WTC11 (cell line): ENCODE measurements around the gene MATR3. TPM values are rescaled to one million over a fixed set of nuclear protein-coding genes. Genes with fewer than 3 reads are reported as not detected.

Experiments
- ATAC-seq: fragments of 200-7000 bp; cut with Tn5 transposase; 2 replicates; pipeline ENCODE4 v1.10.0; 2021; ENCODE audit warnings: mild to moderate bottlenecking, moderate library complexity
- CTCF ChIA-PET: fragments of 300-600 bp; sonication (Branson Sonifier 250); formaldehyde crosslinking; loops from one replicate; lab custom pipeline; 2021; ENCODE audit warnings: antibody characterized with exemption; lab: Charles Lee
- POLR2A ChIA-PET: fragments of 350-600 bp; sonication (Branson Sonifier 250); formaldehyde crosslinking; loops from one replicate; lab custom pipeline; 2021; ENCODE audit warnings: antibody characterized with exemption; lab: Charles Lee
- DNase-seq: peaks from one replicate; pipeline ENCODE4 v3.0.0; 2021; ENCODE audit warnings: low spot score
- H3K27ac Mint-ChIP-seq: 2 replicates; pipeline ENCODE4 v1.8.0; 2021; ENCODE audit warnings: mixed read lengths
- H3K27me3 Mint-ChIP-seq: 2 replicates; pipeline ENCODE4 v1.8.0; 2021; ENCODE audit warnings: low read depth, mild to moderate bottlenecking, moderate library complexity, mixed read lengths
- H3K36me3 Mint-ChIP-seq: 2 replicates; pipeline ENCODE4 v1.8.0; 2021; ENCODE audit warnings: mixed read lengths
- H3K4me1 Mint-ChIP-seq: 2 replicates; pipeline ENCODE4 v1.8.0; 2022; ENCODE audit warnings: mixed read lengths
- H3K4me3 Mint-ChIP-seq: 2 replicates; pipeline ENCODE4 v1.8.0; 2021; ENCODE audit warnings: mild to moderate bottlenecking, moderate library complexity, mixed read lengths
- H3K9me3 Mint-ChIP-seq: 2 replicates; pipeline ENCODE4 v1.8.0; 2021; ENCODE audit warnings: mixed read lengths
- AR ChIP-seq: fragments of 250-450 bp; sonication (Bioruptor Pico); IDR thresholded peaks from 2 replicates; pipeline ENCODE4 v1.9.0; 2021; ENCODE audit warnings: mild to moderate bottlenecking
- ATF6 ChIP-seq: sonication (generic); formaldehyde crosslinking; IDR thresholded peaks from 2 replicates; pipeline ENCODE4 v1.8.1; 2023; ENCODE audit warnings: mild to moderate bottlenecking, missing genetic modification reagents
- CREB1 ChIP-seq: sonication (generic); formaldehyde crosslinking; IDR thresholded peaks from 2 replicates; pipeline ENCODE4 v1.8.0; 2023; ENCODE audit warnings: mild to moderate bottlenecking, missing genetic modification reagents
- EMX1 ChIP-seq: fragments of 250-450 bp; sonication (Bioruptor Pico); IDR thresholded peaks from 2 replicates; pipeline ENCODE4 v1.8.0; 2021; ENCODE audit warnings: mild to moderate bottlenecking
- ESRRA ChIP-seq: sonication (generic); formaldehyde crosslinking; IDR thresholded peaks from 2 replicates; pipeline ENCODE4 v1.8.1; 2022; ENCODE audit warnings: mild to moderate bottlenecking, missing genetic modification reagents, borderline replicate concordance
- FOXK1 ChIP-seq: sonication (generic); formaldehyde crosslinking; IDR thresholded peaks from 2 replicates; pipeline ENCODE4 v1.8.0; 2022; ENCODE audit warnings: mild to moderate bottlenecking, moderate library complexity, missing genetic modification reagents
- MLX ChIP-seq: sonication (generic); formaldehyde crosslinking; IDR thresholded peaks from 2 replicates; pipeline ENCODE4 v1.8.1; 2023; ENCODE audit warnings: mild to moderate bottlenecking, missing genetic modification reagents, moderate library complexity
- NFATC4 ChIP-seq: fragments of 250-450 bp; sonication (Bioruptor Pico); IDR thresholded peaks from 2 replicates; pipeline ENCODE4 v1.9.0; 2021; ENCODE audit warnings: mild to moderate bottlenecking
- NFYB ChIP-seq: sonication (generic); formaldehyde crosslinking; conservative IDR thresholded peaks from 2 replicates; pipeline ENCODE4 v1.8.0; 2022; ENCODE audit warnings: low read depth, missing genetic modification reagents
- NR1H2 ChIP-seq: sonication (generic); formaldehyde crosslinking; IDR thresholded peaks from 2 replicates; pipeline ENCODE4 v1.9.0; 2021; ENCODE audit warnings: mild to moderate bottlenecking, moderate library complexity, missing genetic modification reagents
- NR3C1 ChIP-seq: sonication (generic); formaldehyde crosslinking; conservative IDR thresholded peaks from 2 replicates; pipeline ENCODE4 v1.8.1; 2023; ENCODE audit warnings: low read depth, mild to moderate bottlenecking, missing genetic modification reagents
- OVOL2 ChIP-seq: fragments of 250-450 bp; sonication (Bioruptor Pico); IDR thresholded peaks from 2 replicates; pipeline ENCODE4 v1.9.0; 2021; ENCODE audit warnings: mild to moderate bottlenecking, borderline replicate concordance
- SMAD3 ChIP-seq: sonication (generic); formaldehyde crosslinking; IDR thresholded peaks from 2 replicates; pipeline ENCODE4 v1.8.0; 2022; ENCODE audit warnings: missing genetic modification reagents, mild to moderate bottlenecking, borderline replicate concordance
- USF1 ChIP-seq: sonication (generic); formaldehyde crosslinking; IDR thresholded peaks from 2 replicates; pipeline ENCODE4 v1.8.0; 2022; ENCODE audit warnings: mild to moderate bottlenecking, missing genetic modification reagents
- ZMAT4 ChIP-seq: fragments of 250-450 bp; sonication (Bioruptor Pico); IDR thresholded peaks from 2 replicates; pipeline ENCODE4 v1.9.0; 2021; ENCODE audit warnings: mild to moderate bottlenecking
- ZNF121 ChIP-seq: sonication (generic); formaldehyde crosslinking; IDR thresholded peaks from 2 replicates; pipeline ENCODE4 v1.8.0; 2023; ENCODE audit warnings: missing genetic modification reagents
- ZNF138 ChIP-seq: sonication (generic); formaldehyde crosslinking; conservative IDR thresholded peaks from 2 replicates; pipeline ENCODE4 v1.8.1; 2022; ENCODE audit warnings: mild to moderate bottlenecking, moderate library complexity, missing genetic modification reagents
- ZNF317 ChIP-seq: sonication (generic); formaldehyde crosslinking; IDR thresholded peaks from 2 replicates; pipeline ENCODE4 v1.8.1; 2023; ENCODE audit warnings: low read depth, mild to moderate bottlenecking, moderate library complexity, missing genetic modification reagents, borderline replicate concordance
- total RNA-seq: library from RNA; stranded (reverse); gene quantifications from 3 replicates; pipeline ENCODE4 v1.2.3, GENCODE V29; 2021
- TF ChIP-seq, protein P1 (sequence below): sonication (generic); formaldehyde crosslinking; IDR thresholded peaks from 2 replicates; pipeline ENCODE4 v1.8.1; 2023; ENCODE audit warnings: mild to moderate bottlenecking, missing genetic modification reagents, moderate library complexity
- TF ChIP-seq, protein P2 (sequence below): sonication (generic); formaldehyde crosslinking; IDR thresholded peaks from 2 replicates; pipeline ENCODE4 v1.8.0; 2022; ENCODE audit warnings: mild to moderate bottlenecking, missing genetic modification reagents
- TF ChIP-seq, protein P3 (sequence below): sonication (generic); formaldehyde crosslinking; IDR thresholded peaks from 2 replicates; pipeline ENCODE4 v1.8.1; 2022; ENCODE audit warnings: low read depth, missing genetic modification reagents, borderline replicate concordance
- TF ChIP-seq, protein P4 (sequence below): sonication (generic); formaldehyde crosslinking; IDR thresholded peaks from 2 replicates; pipeline ENCODE4 v1.8.0; 2023; ENCODE audit warnings: missing genetic modification reagents
- TF ChIP-seq, protein P5 (sequence below): sonication (generic); formaldehyde crosslinking; IDR thresholded peaks from 2 replicates; pipeline ENCODE4 v1.8.0; 2022; ENCODE audit warnings: mild to moderate bottlenecking, missing genetic modification reagents

Gene MATR3
- total RNA-seq, 1 experiment from 2014 or later = 290 TPM

DNA sequence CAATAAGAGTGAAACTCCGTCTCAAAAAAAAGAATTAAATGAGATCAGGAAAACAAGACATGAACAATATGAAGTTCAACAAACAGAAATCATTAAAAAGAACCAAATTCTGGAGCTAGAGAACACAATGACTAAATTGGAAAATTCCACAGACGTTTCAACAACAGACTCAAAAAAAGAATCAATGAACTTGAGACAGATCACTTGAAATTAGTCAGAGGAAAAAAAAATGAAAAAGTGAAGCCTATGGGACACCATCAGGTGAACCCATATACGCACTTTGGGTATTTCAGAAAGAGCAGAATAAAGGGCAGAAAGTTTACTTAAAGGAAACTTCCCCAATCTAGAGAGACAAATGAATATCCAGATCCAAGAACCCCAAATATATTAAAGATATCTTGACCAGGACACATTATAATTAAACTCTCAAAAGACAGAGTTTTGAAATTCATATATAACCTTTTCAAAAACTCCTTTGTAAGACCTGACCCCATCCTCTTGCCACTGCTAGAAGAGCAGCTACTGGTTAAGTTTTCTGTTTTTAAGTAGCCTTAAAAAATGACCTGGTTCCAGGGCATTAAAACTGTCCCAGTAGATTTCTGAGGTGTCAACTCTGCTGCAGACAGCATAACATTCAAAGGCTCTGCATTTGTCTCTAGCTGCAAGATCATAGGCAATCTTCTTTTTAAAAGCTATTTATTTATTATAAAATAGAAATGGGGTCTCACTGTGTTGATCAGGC lies 7.7 kb upstream of the MATR3 start:
- ChIA-PET POLR2A (interaction anchor here (1.0 to 2.0 kb wide), 6 partner anchors 8 to 56 kb away, joined by 3 to 7 read pairs (median 4); partner anchors contain the start of genes MATR3 and PAIP2), CTCF (no interaction called here)
- Mint-ChIP-seq H3K4me1 (no peaks in the 10 kb centered on the region), H3K27ac (peak overlapping the region; percentile 88), H3K27me3 (no peaks in the 10 kb centered on the region), H3K4me3 (no peak overlapping the region), H3K9me3 (0 out of 2 replicates have a peak, but pooled peaks cover 5% of the 10 kb centered on the region), H3K36me3 (peaks cover 66% of the 10 kb centered on the region)
- peak; percentile 1 for ATAC-seq
- DNase-seq = no peak
- TF ChIP-seq CREB1 (CRISPR knock-in tag) (no peak), NFATC4 (CRISPR knock-in tag) (peak; percentile 50; the same call in 1 of the 2 replicates), USF1 (no peak), EMX1 (CRISPR knock-in tag) (peak; percentile 77; the same call in 1 of the 2 replicates), OVOL2 (no peak), SMAD3 (CRISPR knock-in tag) (no peak), ATF6 (CRISPR knock-in tag) (no peak), AR (CRISPR knock-in tag) (peak; percentile 33; the same call in 1 of the 2 replicates), ESRRA (CRISPR knock-in tag) (no peak), NFYB (CRISPR knock-in tag) (no peak), FOXK1 (no peak), ZMAT4 (CRISPR knock-in tag) (no peak), NR3C1 (CRISPR knock-in tag) (no peak), ZNF317 (CRISPR knock-in tag) (no peak), ZNF121 (no peak), NR1H2 (no peak), MLX (no peak), ZNF138 (CRISPR knock-in tag) (no peak)
- TF ChIP-seq, protein P1, sequence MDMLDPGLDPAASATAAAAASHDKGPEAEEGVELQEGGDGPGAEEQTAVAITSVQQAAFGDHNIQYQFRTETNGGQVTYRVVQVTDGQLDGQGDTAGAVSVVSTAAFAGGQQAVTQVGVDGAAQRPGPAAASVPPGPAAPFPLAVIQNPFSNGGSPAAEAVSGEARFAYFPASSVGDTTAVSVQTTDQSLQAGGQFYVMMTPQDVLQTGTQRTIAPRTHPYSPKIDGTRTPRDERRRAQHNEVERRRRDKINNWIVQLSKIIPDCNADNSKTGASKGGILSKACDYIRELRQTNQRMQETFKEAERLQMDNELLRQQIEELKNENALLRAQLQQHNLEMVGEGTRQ = no peak
- TF ChIP-seq, protein P2, sequence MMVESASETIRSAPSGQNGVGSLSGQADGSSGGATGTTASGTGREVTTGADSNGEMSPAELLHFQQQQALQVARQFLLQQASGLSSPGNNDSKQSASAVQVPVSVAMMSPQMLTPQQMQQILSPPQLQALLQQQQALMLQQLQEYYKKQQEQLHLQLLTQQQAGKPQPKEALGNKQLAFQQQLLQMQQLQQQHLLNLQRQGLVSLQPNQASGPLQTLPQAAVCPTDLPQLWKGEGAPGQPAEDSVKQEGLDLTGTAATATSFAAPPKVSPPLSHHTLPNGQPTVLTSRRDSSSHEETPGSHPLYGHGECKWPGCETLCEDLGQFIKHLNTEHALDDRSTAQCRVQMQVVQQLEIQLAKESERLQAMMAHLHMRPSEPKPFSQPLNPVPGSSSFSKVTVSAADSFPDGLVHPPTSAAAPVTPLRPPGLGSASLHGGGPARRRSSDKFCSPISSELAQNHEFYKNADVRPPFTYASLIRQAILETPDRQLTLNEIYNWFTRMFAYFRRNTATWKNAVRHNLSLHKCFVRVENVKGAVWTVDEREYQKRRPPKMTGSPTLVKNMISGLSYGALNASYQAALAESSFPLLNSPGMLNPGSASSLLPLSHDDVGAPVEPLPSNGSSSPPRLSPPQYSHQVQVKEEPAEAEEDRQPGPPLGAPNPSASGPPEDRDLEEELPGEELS = no peak
- TF ChIP-seq, protein P3, sequence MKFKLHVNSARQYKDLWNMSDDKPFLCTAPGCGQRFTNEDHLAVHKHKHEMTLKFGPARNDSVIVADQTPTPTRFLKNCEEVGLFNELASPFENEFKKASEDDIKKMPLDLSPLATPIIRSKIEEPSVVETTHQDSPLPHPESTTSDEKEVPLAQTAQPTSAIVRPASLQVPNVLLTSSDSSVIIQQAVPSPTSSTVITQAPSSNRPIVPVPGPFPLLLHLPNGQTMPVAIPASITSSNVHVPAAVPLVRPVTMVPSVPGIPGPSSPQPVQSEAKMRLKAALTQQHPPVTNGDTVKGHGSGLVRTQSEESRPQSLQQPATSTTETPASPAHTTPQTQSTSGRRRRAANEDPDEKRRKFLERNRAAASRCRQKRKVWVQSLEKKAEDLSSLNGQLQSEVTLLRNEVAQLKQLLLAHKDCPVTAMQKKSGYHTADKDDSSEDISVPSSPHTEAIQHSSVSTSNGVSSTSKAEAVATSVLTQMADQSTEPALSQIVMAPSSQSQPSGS (CRISPR knock-in tag) = no peak
- TF ChIP-seq, protein P4, sequence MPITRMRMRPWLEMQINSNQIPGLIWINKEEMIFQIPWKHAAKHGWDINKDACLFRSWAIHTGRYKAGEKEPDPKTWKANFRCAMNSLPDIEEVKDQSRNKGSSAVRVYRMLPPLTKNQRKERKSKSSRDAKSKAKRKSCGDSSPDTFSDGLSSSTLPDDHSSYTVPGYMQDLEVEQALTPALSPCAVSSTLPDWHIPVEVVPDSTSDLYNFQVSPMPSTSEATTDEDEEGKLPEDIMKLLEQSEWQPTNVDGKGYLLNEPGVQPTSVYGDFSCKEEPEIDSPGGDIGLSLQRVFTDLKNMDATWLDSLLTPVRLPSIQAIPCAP = no peak
- TF ChIP-seq, protein P5, sequence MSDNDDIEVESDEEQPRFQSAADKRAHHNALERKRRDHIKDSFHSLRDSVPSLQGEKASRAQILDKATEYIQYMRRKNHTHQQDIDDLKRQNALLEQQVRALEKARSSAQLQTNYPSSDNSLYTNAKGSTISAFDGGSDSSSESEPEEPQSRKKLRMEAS (CRISPR knock-in tag) = no peak
